ENCODE measurements around the gene PTCH2.

DNA sequence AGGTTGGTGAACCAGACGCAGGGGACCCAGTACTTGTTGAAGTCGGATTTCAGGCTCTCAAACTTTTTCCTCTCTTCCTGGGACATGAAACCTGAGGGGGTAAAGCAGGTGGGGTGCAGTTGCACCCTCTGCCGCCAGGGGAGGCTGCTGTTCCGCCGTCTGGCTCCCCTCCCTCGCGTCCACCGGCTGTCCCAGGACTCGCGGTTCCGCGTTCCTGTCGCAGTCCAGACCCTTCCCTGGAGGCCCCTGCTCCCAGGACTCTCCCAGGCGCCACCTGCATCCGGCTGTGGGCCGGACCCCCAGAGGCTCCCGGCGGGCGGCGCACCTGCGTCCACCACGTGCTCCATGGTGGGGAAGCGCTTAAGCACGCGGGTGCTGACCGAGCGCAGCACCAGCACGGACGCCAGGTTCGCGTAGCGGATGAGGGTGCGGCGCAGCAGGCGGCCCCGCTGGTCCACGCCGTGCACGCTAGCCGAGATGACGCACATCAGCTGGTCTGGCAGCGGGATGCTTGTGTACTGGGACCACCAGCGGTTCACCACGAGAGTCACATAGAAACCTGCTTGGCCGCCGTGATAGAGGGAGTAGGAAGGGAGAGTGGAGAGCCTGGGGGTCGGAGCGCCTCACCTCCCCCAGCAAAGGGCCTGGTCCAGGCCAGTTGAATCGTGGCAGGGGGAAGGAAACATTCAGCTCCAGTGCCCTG is 56.8 kb downstream of the PTCH2 start:
- TF ChIP-seq, protein P1, sequence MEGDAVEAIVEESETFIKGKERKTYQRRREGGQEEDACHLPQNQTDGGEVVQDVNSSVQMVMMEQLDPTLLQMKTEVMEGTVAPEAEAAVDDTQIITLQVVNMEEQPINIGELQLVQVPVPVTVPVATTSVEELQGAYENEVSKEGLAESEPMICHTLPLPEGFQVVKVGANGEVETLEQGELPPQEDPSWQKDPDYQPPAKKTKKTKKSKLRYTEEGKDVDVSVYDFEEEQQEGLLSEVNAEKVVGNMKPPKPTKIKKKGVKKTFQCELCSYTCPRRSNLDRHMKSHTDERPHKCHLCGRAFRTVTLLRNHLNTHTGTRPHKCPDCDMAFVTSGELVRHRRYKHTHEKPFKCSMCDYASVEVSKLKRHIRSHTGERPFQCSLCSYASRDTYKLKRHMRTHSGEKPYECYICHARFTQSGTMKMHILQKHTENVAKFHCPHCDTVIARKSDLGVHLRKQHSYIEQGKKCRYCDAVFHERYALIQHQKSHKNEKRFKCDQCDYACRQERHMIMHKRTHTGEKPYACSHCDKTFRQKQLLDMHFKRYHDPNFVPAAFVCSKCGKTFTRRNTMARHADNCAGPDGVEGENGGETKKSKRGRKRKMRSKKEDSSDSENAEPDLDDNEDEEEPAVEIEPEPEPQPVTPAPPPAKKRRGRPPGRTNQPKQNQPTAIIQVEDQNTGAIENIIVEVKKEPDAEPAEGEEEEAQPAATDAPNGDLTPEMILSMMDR (conservative IDR thresholded peaks at IDR 0.05; ENCODE audit: low read depth, low read length): peak; percentile 69
- no peak for TF ChIP-seq EZH2phosphoT487 (IDR thresholded peaks at IDR 0.05; ENCODE audit: borderline replicate concordance, low read length)
